GM19351 (cell line): ENCODE results near the gene ADAM10.

Experiments
- ATAC-seq: cut with Tn5 transposase; IDR thresholded peaks from one replicate; pipeline ENCODE4 v1.9.1; 2021; ENCODE audit warnings: mild to moderate bottlenecking, moderate library complexity; ENCODE audit not compliant: unreplicated experiment

ADAM10 gene

GRCh38 chr15:58541410-58542087 is 208.0 kb downstream of the ADAM10 start:
- ATAC-seq: no peak

GRCh38 chr15:58539548-58539947 is 210.0 kb downstream of the ADAM10 start:
- no peak for ATAC-seq

GRCh38 chr15:58538901-58539300 is 210.6 kb downstream of the ADAM10 start:
- no peak for ATAC-seq
